Activated naive CD4-positive, alpha-beta T cell treated with anti-CD3 and anti-CD28 coated beads, Interleukin-2, amount 10 ng/mL, durations not matched to agents 7 days and 5 days (primary cell): Measurements from ENCODE around the gene RECQL5.
A peak's percentile ranks its signal among the peaks of the same experiment; 100 is the strongest.

ENCODE experiments used
- CTCF ChIA-PET: fragments of 350-600 bp; sonication (Branson Sonifier 250); formaldehyde crosslinking; loops from one replicate; lab custom pipeline; 2021; ENCODE audit warnings: antibody characterized with exemption; lab: Charles Lee
- DNase-seq: peaks from one replicate; pipeline ENCODE4 v3.0.0-alpha.2; 2020
- H3K27ac Mint-ChIP-seq: one replicate; pipeline ENCODE4 v1.8.0; 2021; ENCODE audit warnings: mild to moderate bottlenecking, moderate library complexity, mixed read lengths
- H3K27me3 Mint-ChIP-seq: one replicate; pipeline ENCODE4 v1.8.0; 2021; ENCODE audit warnings: mild to moderate bottlenecking, mixed read lengths
- H3K36me3 Mint-ChIP-seq: one replicate; pipeline ENCODE4 v1.8.0; 2021; ENCODE audit warnings: mixed read lengths
- H3K4me1 Mint-ChIP-seq: one replicate; pipeline ENCODE4 v1.8.0; 2021; ENCODE audit warnings: mixed read lengths
- H3K4me3 Mint-ChIP-seq: one replicate; pipeline ENCODE4 v1.8.0; 2021; ENCODE audit warnings: mild to moderate bottlenecking, moderate library complexity, mixed read lengths
- H3K9me3 Mint-ChIP-seq: one replicate; pipeline ENCODE4 v1.8.0; 2021; ENCODE audit warnings: mixed read lengths

RECQL5 gene

GRCh38 chr17:75679706-75680211 is 12.8 kb upstream of the RECQL5 start:
- CTCF ChIA-PET = interaction anchor here (0.8 to 3.0 kb wide), 6 partner anchors 41 to 74 kb away, joined by 3 to 14 read pairs (median 4); partner anchors contain the start of gene SMIM5
- no peaks in the 10 kb centered on the region for H3K9me3 Mint-ChIP-seq
- H3K27ac Mint-ChIP-seq = no peak overlapping the region
- no peaks in the 10 kb centered on the region for H3K27me3 Mint-ChIP-seq
- DNase-seq = no peak
- H3K4me3 Mint-ChIP-seq = no peak overlapping the region
- H3K4me1 Mint-ChIP-seq = peaks cover 3% of the 10 kb centered on the region
- H3K36me3 Mint-ChIP-seq = peaks cover 11% of the 10 kb centered on the region

- Mint-ChIP-seq H3K4me1 (peaks cover 4% of the 10 kb centered on the region), H3K27ac (no peak overlapping the region), H3K36me3 (peaks cover 21% of the 10 kb centered on the region), H3K27me3 (no peaks in the 10 kb centered on the region), H3K4me3 (no peak overlapping the region), H3K9me3 (no peaks in the 10 kb centered on the region)
- DNase-seq = no peak
- CTCF ChIA-PET = interaction anchor here (0.8 to 8.2 kb wide), 4 partner anchors 11 to 73 kb away, joined by 3 to 209 read pairs (median 10); partner anchors contain the start of gene SMIM5
These were observed 9.5 kb upstream of the RECQL5 start for GRCh38 chr17:75676461-75676860.

GRCh38 chr17:75673487-75673886 is 6.5 kb upstream of the RECQL5 start:
- H3K27me3 Mint-ChIP-seq = no peaks in the 10 kb centered on the region
- no peak for DNase-seq
- no peak overlapping the region for H3K27ac Mint-ChIP-seq
- H3K4me3 Mint-ChIP-seq = no peak overlapping the region
- H3K36me3 Mint-ChIP-seq = peaks cover 38% of the 10 kb centered on the region
- H3K9me3 Mint-ChIP-seq = no peaks in the 10 kb centered on the region
- H3K4me1 Mint-ChIP-seq = peaks cover 20% of the 10 kb centered on the region
- CTCF ChIA-PET = interaction anchor here (1.2 to 8.2 kb wide), 7 partner anchors 10 to 76 kb away, joined by 3 to 209 read pairs (median 10); partner anchors contain the start of gene SMIM5

- no peaks in the 10 kb centered on the region for H3K9me3 Mint-ChIP-seq
- no peak overlapping the region for H3K27ac Mint-ChIP-seq
- DNase-seq = no peak
- no peak overlapping the region for H3K4me3 Mint-ChIP-seq
- CTCF ChIA-PET = interaction anchor here (1.0 to 8.2 kb wide), 5 partner anchors 22 to 77 kb away, joined by 3 to 209 read pairs (median 6); partner anchors contain the start of gene SMIM5
- peaks cover 25% of the 10 kb centered on the region for H3K4me1 Mint-ChIP-seq
- H3K27me3 Mint-ChIP-seq = no peaks in the 10 kb centered on the region
- H3K36me3 Mint-ChIP-seq = peaks cover 37% of the 10 kb centered on the region
These were observed 5.1 kb upstream of the RECQL5 start for GRCh38 chr17:75672011-75672410.

GRCh38 chr17:75670868-75671267 is 3.9 kb upstream of the RECQL5 start:
- no peaks in the 10 kb centered on the region for H3K27me3 Mint-ChIP-seq
- CTCF ChIA-PET = interaction anchor here (0.5 to 8.2 kb wide), 6 partner anchors 19 to 354 kb away, joined by 3 to 209 read pairs (median 5); partner anchors contain the start of gene SMIM5
- H3K9me3 Mint-ChIP-seq = no peaks in the 10 kb centered on the region
- H3K36me3 Mint-ChIP-seq = peaks cover 34% of the 10 kb centered on the region
- H3K4me3 Mint-ChIP-seq = no peak overlapping the region
- H3K4me1 Mint-ChIP-seq = peaks cover 25% of the 10 kb centered on the region
- H3K27ac Mint-ChIP-seq = no peak overlapping the region
- no peak for DNase-seq

- CTCF ChIA-PET = interaction anchor here (0.9 to 1.9 kb wide), 2 partner anchors 80 to 81 kb away, joined by 3 to 4 read pairs; no protein-coding TSS in a partner anchor
- H3K4me3 Mint-ChIP-seq = no peak overlapping the region
- peaks cover 31% of the 10 kb centered on the region for H3K36me3 Mint-ChIP-seq
- H3K27ac Mint-ChIP-seq = peak overlapping the region; percentile 64
- H3K27me3 Mint-ChIP-seq = no peaks in the 10 kb centered on the region
- no peaks in the 10 kb centered on the region for H3K9me3 Mint-ChIP-seq
- H3K4me1 Mint-ChIP-seq = peaks cover 23% of the 10 kb centered on the region
- DNase-seq = no peak
These were observed 1.5 kb upstream of the RECQL5 start for GRCh38 chr17:75668489-75668888.

GRCh38 chr17:75667825-75668224 is 871 bp upstream of the RECQL5 start:
- H3K27me3 Mint-ChIP-seq = no peaks in the 10 kb centered on the region
- H3K27ac Mint-ChIP-seq = no peak overlapping the region
- CTCF ChIA-PET = interaction anchor here (1.9 to 2.2 kb wide), 2 partner anchors 35 to 82 kb away, joined by 4 to 10 read pairs; partner anchors contain the start of gene SMIM5
- H3K9me3 Mint-ChIP-seq = no peaks in the 10 kb centered on the region
- H3K36me3 Mint-ChIP-seq = peaks cover 29% of the 10 kb centered on the region
- DNase-seq = no peak
- peaks cover 23% of the 10 kb centered on the region for H3K4me1 Mint-ChIP-seq
- no peak overlapping the region for H3K4me3 Mint-ChIP-seq

- peaks cover 22% of the 10 kb centered on the region for H3K36me3 Mint-ChIP-seq
- no peak for DNase-seq
- H3K4me3 Mint-ChIP-seq = no peak overlapping the region
- H3K27me3 Mint-ChIP-seq = no peaks in the 10 kb centered on the region
- peak overlapping the region; percentile 80 for H3K27ac Mint-ChIP-seq
- CTCF ChIA-PET = interaction anchor here (0.7 to 2.2 kb wide), 9 partner anchors 9 to 253 kb away, joined by 3 to 10 read pairs (median 4); partner anchors contain the start of gene SMIM5
- no peaks in the 10 kb centered on the region for H3K9me3 Mint-ChIP-seq
- H3K4me1 Mint-ChIP-seq = peaks cover 23% of the 10 kb centered on the region
These were observed 973 bp downstream of the RECQL5 start for GRCh38 chr17:75665981-75666380.

GRCh38 chr17:75664099-75664549 is 2.8 kb downstream of the RECQL5 start:
- CTCF ChIA-PET = no interaction called here
- Mint-ChIP-seq H3K27me3 (no peaks in the 10 kb centered on the region), H3K36me3 (peaks cover 13% of the 10 kb centered on the region), H3K4me3 (no peak overlapping the region), H3K27ac (no peak overlapping the region), H3K4me1 (peaks cover 12% of the 10 kb centered on the region), H3K9me3 (no peaks in the 10 kb centered on the region)
- DNase-seq = no peak

- peaks cover 6% of the 10 kb centered on the region for H3K36me3 Mint-ChIP-seq
- DNase-seq = no peak
- no peak overlapping the region for H3K27ac Mint-ChIP-seq
- no peaks in the 10 kb centered on the region for H3K27me3 Mint-ChIP-seq
- no peaks in the 10 kb centered on the region for H3K9me3 Mint-ChIP-seq
- H3K4me3 Mint-ChIP-seq = no peak overlapping the region
- peaks cover 2% of the 10 kb centered on the region for H3K4me1 Mint-ChIP-seq
- CTCF ChIA-PET = interaction anchor here (2.2 kb wide), 1 partner anchor 61 kb away, joined by 5 read pairs; no protein-coding TSS in a partner anchor
These were observed 4.4 kb downstream of the RECQL5 start for GRCh38 chr17:75662511-75662910.

GRCh38 chr17:75661531-75661930 is 5.4 kb downstream of the RECQL5 start:
- no peaks in the 10 kb centered on the region for H3K9me3 Mint-ChIP-seq
- H3K27me3 Mint-ChIP-seq = no peaks in the 10 kb centered on the region
- CTCF ChIA-PET = interaction anchor here (0.7 to 2.2 kb wide), 5 partner anchors 10 to 88 kb away, joined by 3 to 5 read pairs (median 3); no protein-coding TSS in a partner anchor
- no peak for DNase-seq
- H3K36me3 Mint-ChIP-seq = peaks cover 11% of the 10 kb centered on the region
- H3K4me3 Mint-ChIP-seq = no peak overlapping the region
- H3K4me1 Mint-ChIP-seq = peaks cover 2% of the 10 kb centered on the region
- no peak overlapping the region for H3K27ac Mint-ChIP-seq

GRCh38 chr17:75658237-75658636 is 8.7 kb downstream of the RECQL5 start:
- Mint-ChIP-seq H3K4me1 (no peaks in the 10 kb centered on the region), H3K4me3 (no peak overlapping the region), H3K9me3 (no peaks in the 10 kb centered on the region), H3K27me3 (no peaks in the 10 kb centered on the region), H3K27ac (no peak overlapping the region), H3K36me3 (peaks cover 8% of the 10 kb centered on the region)
- DNase-seq = no peak
- CTCF ChIA-PET = interaction anchor here (1.0 to 11.1 kb wide), 6 partner anchors 16 to 102 kb away, joined by 3 to 101 read pairs (median 5); partner anchors contain the start of gene SMIM5

- Mint-ChIP-seq H3K27me3 (no peaks in the 10 kb centered on the region), H3K4me1 (peaks cover 5% of the 10 kb centered on the region), H3K4me3 (no peak overlapping the region), H3K27ac (no peak overlapping the region), H3K36me3 (peaks cover 17% of the 10 kb centered on the region), H3K9me3 (no peaks in the 10 kb centered on the region)
- no peak for DNase-seq
- CTCF ChIA-PET = interaction anchor here (1.1 to 11.1 kb wide), 5 partner anchors 9 to 93 kb away, joined by 3 to 101 read pairs (median 4); partner anchors contain the start of gene SMIM5
These were observed 12.8 kb downstream of the RECQL5 start for GRCh38 chr17:75654176-75654575.

- DNase-seq = peak; percentile 47
- no peaks in the 10 kb centered on the region for H3K27me3 Mint-ChIP-seq
- H3K4me3 Mint-ChIP-seq = no peak overlapping the region
- H3K36me3 Mint-ChIP-seq = peaks cover 21% of the 10 kb centered on the region
- CTCF ChIA-PET = interaction anchor here (1.1 to 11.1 kb wide), 5 partner anchors 19 to 100 kb away, joined by 3 to 101 read pairs (median 7); partner anchors contain the start of gene SMIM5
- no peaks in the 10 kb centered on the region for H3K9me3 Mint-ChIP-seq
- no peak overlapping the region for H3K27ac Mint-ChIP-seq
- H3K4me1 Mint-ChIP-seq = peaks cover 5% of the 10 kb centered on the region
These were observed 13.9 kb downstream of the RECQL5 start for GRCh38 chr17:75652934-75653549.
